Measurements from ENCODE around the gene DPYSL5.

Gene DPYSL5

GRCh38 chr2:26907416-26907815, 59.5 kb downstream of the DPYSL5 start:
- Histone ChIP-seq H3K36me3 (ENCODE audit: control insufficient read depth, low read depth, low read length) (no peaks in the 10 kb centered on the region), H3K27me3 (ENCODE audit: control insufficient read depth, insufficient read depth, low read length) (no peaks in the 10 kb centered on the region), H3K4me1 (ENCODE audit: control insufficient read depth, low read depth, low read length) (peaks cover 15% of the 10 kb centered on the region), H3K9ac (ENCODE audit: low read length) (no peak overlapping the region), H3K4me3 (ENCODE audit: low read length) (no peak overlapping the region), H3K9me3 (ENCODE audit: control insufficient read depth, low read depth, low read length) (no peaks in the 10 kb centered on the region), H3K27ac (ENCODE audit: low read length) (no peak overlapping the region)

GRCh38 chr2:26910176-26910575, 62.2 kb downstream of the DPYSL5 start:
- no peak overlapping the region for H3K9ac ChIP-seq (ENCODE audit: low read length)
- no peaks in the 10 kb centered on the region for H3K36me3 ChIP-seq (ENCODE audit: control insufficient read depth, low read depth, low read length)
- no peaks in the 10 kb centered on the region for H3K9me3 ChIP-seq (ENCODE audit: control insufficient read depth, low read depth, low read length)
- no peak overlapping the region for H3K27ac ChIP-seq (ENCODE audit: low read length)
- H3K4me3 ChIP-seq (ENCODE audit: low read length), result no peak overlapping the region
- H3K27me3 ChIP-seq (ENCODE audit: control insufficient read depth, insufficient read depth, low read length), result no peaks in the 10 kb centered on the region
- peaks cover 40% of the 10 kb centered on the region for H3K4me1 ChIP-seq (ENCODE audit: control insufficient read depth, low read depth, low read length)

- H3K9me3 ChIP-seq (ENCODE audit: control insufficient read depth, low read depth, low read length), result no peaks in the 10 kb centered on the region
- peak overlapping the region; percentile 46 for H3K27ac ChIP-seq (ENCODE audit: low read length)
- H3K4me1 ChIP-seq (ENCODE audit: control insufficient read depth, low read depth, low read length), result peaks cover 41% of the 10 kb centered on the region
- H3K4me3 ChIP-seq (ENCODE audit: low read length), result peak overlapping the region; percentile 36
- no peaks in the 10 kb centered on the region for H3K27me3 ChIP-seq (ENCODE audit: control insufficient read depth, insufficient read depth, low read length)
- no peaks in the 10 kb centered on the region for H3K36me3 ChIP-seq (ENCODE audit: control insufficient read depth, low read depth, low read length)
- H3K9ac ChIP-seq (ENCODE audit: low read length), result peak overlapping the region; percentile 34
Measured at GRCh38 chr2:26911911-26912861, 64.3 kb downstream of the DPYSL5 start.

- H3K36me3 ChIP-seq (ENCODE audit: control insufficient read depth, low read depth, low read length), result no peaks in the 10 kb centered on the region
- H3K27me3 ChIP-seq (ENCODE audit: control insufficient read depth, insufficient read depth, low read length), result no peaks in the 10 kb centered on the region
- peaks cover 36% of the 10 kb centered on the region for H3K4me1 ChIP-seq (ENCODE audit: control insufficient read depth, low read depth, low read length)
- no peak overlapping the region for H3K27ac ChIP-seq (ENCODE audit: low read length)
- H3K9ac ChIP-seq (ENCODE audit: low read length), result no peak overlapping the region
- no peaks in the 10 kb centered on the region for H3K9me3 ChIP-seq (ENCODE audit: control insufficient read depth, low read depth, low read length)
- no peak overlapping the region for H3K4me3 ChIP-seq (ENCODE audit: low read length)
Measured at GRCh38 chr2:26913606-26913998, 65.7 kb downstream of the DPYSL5 start.

GRCh38 chr2:26913999-26914658, 66.2 kb downstream of the DPYSL5 start:
- H3K4me1 ChIP-seq (ENCODE audit: control insufficient read depth, low read depth, low read length), result peaks cover 36% of the 10 kb centered on the region

GRCh38 chr2:26914659-26915310, 66.9 kb downstream of the DPYSL5 start:
- no peak overlapping the region for H3K9ac ChIP-seq (ENCODE audit: low read length)
- H3K4me1 ChIP-seq (ENCODE audit: control insufficient read depth, low read depth, low read length), result peaks cover 36% of the 10 kb centered on the region
- H3K27ac ChIP-seq (ENCODE audit: low read length), result no peak overlapping the region
- H3K36me3 ChIP-seq (ENCODE audit: control insufficient read depth, low read depth, low read length), result no peaks in the 10 kb centered on the region
- no peak overlapping the region for H3K4me3 ChIP-seq (ENCODE audit: low read length)
- no peaks in the 10 kb centered on the region for H3K27me3 ChIP-seq (ENCODE audit: control insufficient read depth, insufficient read depth, low read length)
- H3K9me3 ChIP-seq (ENCODE audit: control insufficient read depth, low read depth, low read length), result no peaks in the 10 kb centered on the region

More at GRCh38 chr2:26913999-26914658, 66.2 kb downstream of the DPYSL5 start:
- H3K9ac ChIP-seq (ENCODE audit: low read length), result no peak overlapping the region
- H3K9me3 ChIP-seq (ENCODE audit: control insufficient read depth, low read depth, low read length), result no peaks in the 10 kb centered on the region
- H3K36me3 ChIP-seq (ENCODE audit: control insufficient read depth, low read depth, low read length), result no peaks in the 10 kb centered on the region
- H3K27ac ChIP-seq (ENCODE audit: low read length), result no peak overlapping the region
- H3K27me3 ChIP-seq (ENCODE audit: control insufficient read depth, insufficient read depth, low read length), result no peaks in the 10 kb centered on the region
- no peak overlapping the region for H3K4me3 ChIP-seq (ENCODE audit: low read length)

GRCh38 chr2:26915316-26915715, 67.4 kb downstream of the DPYSL5 start:
- H3K9me3 ChIP-seq (ENCODE audit: control insufficient read depth, low read depth, low read length), result no peaks in the 10 kb centered on the region
- no peaks in the 10 kb centered on the region for H3K27me3 ChIP-seq (ENCODE audit: control insufficient read depth, insufficient read depth, low read length)
- no peak overlapping the region for H3K9ac ChIP-seq (ENCODE audit: low read length)
- no peak overlapping the region for H3K27ac ChIP-seq (ENCODE audit: low read length)
- peaks cover 36% of the 10 kb centered on the region for H3K4me1 ChIP-seq (ENCODE audit: control insufficient read depth, low read depth, low read length)
- H3K4me3 ChIP-seq (ENCODE audit: low read length), result no peak overlapping the region
- H3K36me3 ChIP-seq (ENCODE audit: control insufficient read depth, low read depth, low read length), result no peaks in the 10 kb centered on the region

GRCh38 chr2:26916128-26916692, 68.3 kb downstream of the DPYSL5 start:
- no peak overlapping the region for H3K9ac ChIP-seq (ENCODE audit: low read length)
- H3K36me3 ChIP-seq (ENCODE audit: control insufficient read depth, low read depth, low read length), result no peaks in the 10 kb centered on the region
- no peak overlapping the region for H3K4me3 ChIP-seq (ENCODE audit: low read length)
- no peak overlapping the region for H3K27ac ChIP-seq (ENCODE audit: low read length)
- no peaks in the 10 kb centered on the region for H3K27me3 ChIP-seq (ENCODE audit: control insufficient read depth, insufficient read depth, low read length)
- no peaks in the 10 kb centered on the region for H3K9me3 ChIP-seq (ENCODE audit: control insufficient read depth, low read depth, low read length)
- H3K4me1 ChIP-seq (ENCODE audit: control insufficient read depth, low read depth, low read length), result peaks cover 36% of the 10 kb centered on the region

- no peak overlapping the region for H3K4me3 ChIP-seq (ENCODE audit: low read length)
- no peaks in the 10 kb centered on the region for H3K36me3 ChIP-seq (ENCODE audit: control insufficient read depth, low read depth, low read length)
- H3K9me3 ChIP-seq (ENCODE audit: control insufficient read depth, low read depth, low read length), result no peaks in the 10 kb centered on the region
- no peaks in the 10 kb centered on the region for H3K27me3 ChIP-seq (ENCODE audit: control insufficient read depth, insufficient read depth, low read length)
- no peak overlapping the region for H3K9ac ChIP-seq (ENCODE audit: low read length)
- H3K27ac ChIP-seq (ENCODE audit: low read length), result no peak overlapping the region
- H3K4me1 ChIP-seq (ENCODE audit: control insufficient read depth, low read depth, low read length), result peaks cover 29% of the 10 kb centered on the region
Measured at GRCh38 chr2:26917135-26917836, 69.4 kb downstream of the DPYSL5 start.

- H3K9me3 ChIP-seq (ENCODE audit: control insufficient read depth, low read depth, low read length), result no peaks in the 10 kb centered on the region
- H3K4me3 ChIP-seq (ENCODE audit: low read length), result no peak overlapping the region
- H3K9ac ChIP-seq (ENCODE audit: low read length), result no peak overlapping the region
- peaks cover 7% of the 10 kb centered on the region for H3K4me1 ChIP-seq (ENCODE audit: control insufficient read depth, low read depth, low read length)
- no peak overlapping the region for H3K27ac ChIP-seq (ENCODE audit: low read length)
- H3K36me3 ChIP-seq (ENCODE audit: control insufficient read depth, low read depth, low read length), result no peaks in the 10 kb centered on the region
- H3K27me3 ChIP-seq (ENCODE audit: control insufficient read depth, insufficient read depth, low read length), result no peaks in the 10 kb centered on the region
Measured at GRCh38 chr2:26921323-26921722, 73.4 kb downstream of the DPYSL5 start.

All from iPS-18a (cell line).